ENCODE data around the gene CNOT3. TPM values are rescaled to one million over a fixed set of nuclear protein-coding genes. Genes with fewer than 3 reads are reported as not detected.

The CNOT3 gene
- total RNA-seq, 4 donors from 2014 or later = 21.6 to 30.3 (median 24.8) TPM

DNA sequence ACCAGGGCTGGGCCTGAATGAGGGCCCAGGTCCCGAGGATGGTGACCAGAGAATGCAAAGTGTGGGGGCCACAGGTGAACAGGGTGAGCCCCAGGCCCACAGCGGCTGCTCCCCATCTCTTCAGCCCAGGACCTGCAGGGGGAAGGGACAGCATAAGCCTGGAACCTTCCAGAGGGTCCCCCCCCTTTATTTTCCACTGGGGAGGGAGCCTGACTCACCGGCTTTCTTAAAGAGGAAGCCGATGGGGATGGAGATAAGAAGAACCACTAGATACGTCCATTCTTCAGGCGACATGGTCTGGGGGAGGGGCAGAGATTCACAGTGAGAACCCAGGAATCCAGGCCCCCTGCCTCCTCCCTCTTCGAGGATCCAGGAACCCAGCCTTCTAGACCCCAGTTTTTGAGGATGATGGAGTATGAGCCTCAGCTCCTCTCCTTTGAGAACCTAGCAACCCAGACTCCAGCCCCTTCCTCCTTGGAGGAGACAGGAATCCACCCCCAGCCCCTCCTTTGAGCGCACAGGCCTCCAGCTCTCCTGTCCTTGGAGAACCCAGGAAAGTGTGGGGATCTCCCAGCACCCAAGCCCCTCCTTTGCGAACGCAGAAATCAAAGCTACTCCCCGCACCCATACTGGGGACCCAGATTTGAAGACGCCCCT is 50.8 kb downstream of the CNOT3 start:
- Histone ChIP-seq H3K27me3 (no peaks in the 10 kb centered on the region), H3K4me1 (peaks cover 4 to 27% (median 20%) of the 10 kb centered on the region in 4 donors), H3K36me3 (peaks cover 0 to 17% (median 5%) of the 10 kb centered on the region in 3 donors), H3K4me3 (peak overlapping the region; percentile 68 to 90 (median 86)), H3K9me3 (no peaks in the 10 kb centered on the region), H3K27ac (peak overlapping the region; percentile 94 to 99 (median 97))
- WGBS, 2 donors = 19 to 21% methylated on average over 8 to 12 of the region's 12 CpGs
- TF ChIP-seq POLR2A (IDR thresholded peaks at IDR 0.05) = no peak
- peak in 1 of 2 donors; percentile 18 for TF ChIP-seq EP300 (IDR thresholded peaks at IDR 0.05)
- DNase-seq (ENCODE audit: low spot score in 2 of 2) = no peak

DNA sequence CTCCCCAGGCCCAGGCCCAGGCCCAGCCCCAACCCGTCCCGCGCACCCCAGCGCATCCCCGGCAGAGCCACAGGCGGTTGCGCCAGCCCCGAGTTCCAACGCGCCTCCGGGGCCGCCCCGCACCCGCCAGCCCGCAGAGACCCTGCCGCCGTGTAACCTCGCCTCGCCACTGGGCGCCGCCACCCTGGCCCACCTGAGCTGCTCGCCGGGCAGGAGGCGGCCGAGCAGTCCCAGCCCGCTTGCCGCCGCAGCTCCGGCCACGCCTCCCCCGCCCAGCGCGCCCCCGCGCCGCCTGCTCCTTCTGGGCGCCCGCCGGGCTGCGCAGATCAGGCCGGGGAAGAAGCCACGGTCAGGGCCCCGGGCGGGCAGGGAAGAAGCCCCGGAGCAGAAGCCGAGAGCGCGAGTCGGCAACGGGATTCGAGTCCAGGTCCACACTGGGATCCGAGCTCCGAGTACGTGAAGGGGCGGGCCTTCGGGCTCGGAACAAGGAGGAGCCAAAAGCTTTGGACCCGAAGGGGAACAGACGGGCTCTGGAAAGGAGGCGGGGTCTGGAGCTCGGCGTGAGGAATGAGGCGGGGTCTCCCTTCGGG is 51.7 kb downstream of the CNOT3 start, which contains the start of gene MBOAT7:
TSS of gene MBOAT7 (minus strand) at position 436 of the 590 bp plus-strand sequence. CDS start 1,072 bp downstream, outside the sequence.
- Histone ChIP-seq H3K36me3 (peaks cover 0 to 21% (median 7%) of the 10 kb centered on the region in 3 donors), H3K9me3 (no peaks in the 10 kb centered on the region), H3K27me3 (no peaks in the 10 kb centered on the region), H3K27ac (peak within 1 kb of the TSS; percentile 94 to 99 (median 97)), H3K4me1 (peaks cover 4 to 27% (median 20%) of the 10 kb centered on the region in 4 donors), H3K4me3 (peak within 1 kb of the TSS; percentile 68 to 90 (median 86))
- 0% methylated on average over 17 to 30 of the region's 64 CpGs for WGBS, 2 donors
- TF ChIP-seq EP300 (IDR thresholded peaks at IDR 0.05) = peak in 1 of 2 donors; percentile 84
- TF ChIP-seq, protein P1, sequence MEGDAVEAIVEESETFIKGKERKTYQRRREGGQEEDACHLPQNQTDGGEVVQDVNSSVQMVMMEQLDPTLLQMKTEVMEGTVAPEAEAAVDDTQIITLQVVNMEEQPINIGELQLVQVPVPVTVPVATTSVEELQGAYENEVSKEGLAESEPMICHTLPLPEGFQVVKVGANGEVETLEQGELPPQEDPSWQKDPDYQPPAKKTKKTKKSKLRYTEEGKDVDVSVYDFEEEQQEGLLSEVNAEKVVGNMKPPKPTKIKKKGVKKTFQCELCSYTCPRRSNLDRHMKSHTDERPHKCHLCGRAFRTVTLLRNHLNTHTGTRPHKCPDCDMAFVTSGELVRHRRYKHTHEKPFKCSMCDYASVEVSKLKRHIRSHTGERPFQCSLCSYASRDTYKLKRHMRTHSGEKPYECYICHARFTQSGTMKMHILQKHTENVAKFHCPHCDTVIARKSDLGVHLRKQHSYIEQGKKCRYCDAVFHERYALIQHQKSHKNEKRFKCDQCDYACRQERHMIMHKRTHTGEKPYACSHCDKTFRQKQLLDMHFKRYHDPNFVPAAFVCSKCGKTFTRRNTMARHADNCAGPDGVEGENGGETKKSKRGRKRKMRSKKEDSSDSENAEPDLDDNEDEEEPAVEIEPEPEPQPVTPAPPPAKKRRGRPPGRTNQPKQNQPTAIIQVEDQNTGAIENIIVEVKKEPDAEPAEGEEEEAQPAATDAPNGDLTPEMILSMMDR (IDR thresholded peaks at IDR 0.05) = peak in 4 of 5 experiments; percentile 22 to 59 (median 42)
- TF ChIP-seq POLR2A (IDR thresholded peaks at IDR 0.05) = peak; percentile 45 to 78
- no peak for DNase-seq (ENCODE audit: low spot score in 2 of 2)

DNA sequence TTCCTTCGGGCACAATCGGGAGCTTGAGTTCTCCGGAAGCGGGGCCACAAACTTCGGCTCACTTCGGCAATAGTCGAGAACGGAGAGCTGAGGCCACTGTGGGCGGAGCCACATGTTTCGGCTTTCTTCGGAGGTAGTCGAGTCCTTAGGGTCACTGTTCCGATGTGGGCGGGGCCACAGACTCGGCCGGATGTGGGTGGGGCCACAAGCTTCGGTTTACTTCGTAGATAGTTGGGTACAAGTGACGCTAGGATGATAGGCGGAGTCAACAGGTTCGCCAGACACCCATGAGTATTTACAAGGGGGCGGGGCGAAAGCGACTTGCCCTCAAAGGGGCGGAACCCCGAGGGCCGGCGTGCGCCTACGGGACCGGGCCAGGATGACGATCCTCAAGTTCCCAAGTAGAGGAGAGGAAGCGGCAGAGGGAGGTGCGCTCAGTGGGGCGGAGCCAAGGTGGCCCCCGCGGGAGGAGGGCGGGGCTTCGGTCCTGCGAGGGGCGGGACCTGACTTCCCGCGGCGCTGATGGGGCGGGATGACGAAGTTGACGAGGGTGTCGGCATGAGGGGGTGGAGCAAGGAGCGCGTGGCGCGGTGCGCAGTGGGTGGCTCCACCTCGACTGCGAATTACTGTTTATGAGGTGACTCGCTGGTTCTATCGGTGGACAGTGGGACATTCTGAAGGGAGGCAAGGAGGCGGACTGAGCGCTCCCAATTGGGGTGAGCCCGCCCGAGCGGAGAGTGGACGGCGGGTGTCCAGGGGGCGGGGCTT is 52.4 kb downstream of the CNOT3 start:
- no peaks in the 10 kb centered on the region for H3K9me3 ChIP-seq
- H3K36me3 ChIP-seq = peaks cover 0 to 28% (median 7%) of the 10 kb centered on the region in 3 donors
- H3K4me1 ChIP-seq = peaks cover 4 to 27% (median 20%) of the 10 kb centered on the region in 4 donors
- peak; percentile 54 to 73 for TF ChIP-seq POLR2A (IDR thresholded peaks at IDR 0.05)
- TF ChIP-seq, protein P1 (IDR thresholded peaks at IDR 0.05) = peak in 1 of 5 experiments; percentile 11
- TF ChIP-seq EP300 (IDR thresholded peaks at IDR 0.05) = peak; percentile 92 to 98
- H3K27me3 ChIP-seq = no peaks in the 10 kb centered on the region
- peak overlapping the region; percentile 94 to 99 (median 97) for H3K27ac ChIP-seq
- peak; percentile 100 for DNase-seq (ENCODE audit: low spot score in 2 of 2)
- peak overlapping the region; percentile 68 to 90 (median 86) for H3K4me3 ChIP-seq
- 0% methylated on average over 27 to 56 of the region's 65 CpGs for WGBS, 2 donors

DNA sequence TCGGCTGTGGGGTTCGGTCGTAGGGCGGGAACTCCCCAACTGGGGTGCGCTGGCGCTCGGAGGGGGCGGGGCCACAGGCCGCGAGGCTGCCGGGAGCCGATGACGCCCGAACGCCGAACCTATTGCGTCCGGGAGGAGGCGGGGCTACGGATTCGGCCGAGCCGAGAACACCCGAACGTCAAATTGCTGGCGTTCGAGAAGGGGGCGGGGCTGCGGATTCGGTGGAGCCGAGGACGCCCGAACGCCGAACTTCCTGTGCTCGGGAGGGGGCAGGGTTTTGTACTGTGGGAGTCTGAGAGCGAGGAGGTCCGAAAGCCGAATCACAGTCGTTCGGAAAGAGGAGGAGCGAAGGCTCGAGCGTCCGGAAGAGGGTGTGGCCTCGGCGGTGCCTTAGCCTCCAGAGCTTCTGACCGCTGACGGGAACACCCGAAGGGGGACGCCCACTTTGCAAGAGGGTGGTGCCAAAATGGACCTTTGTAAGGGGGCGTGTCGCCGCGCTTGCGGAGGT is 53.0 kb downstream of the CNOT3 start:
- TF ChIP-seq EP300 (IDR thresholded peaks at IDR 0.05) = peak in 1 of 2 donors; percentile 98
- TF ChIP-seq, protein P1 (IDR thresholded peaks at IDR 0.05) = no peak
- 0% methylated on average over 49 of the region's 56 CpGs for WGBS, 2 donors

More for the DNA sequence above, 53.0 kb downstream of the CNOT3 start:
- Histone ChIP-seq H3K27ac (peak overlapping the region; percentile 94 to 99 (median 97)), H3K36me3 (peaks cover 0 to 34% (median 7%) of the 10 kb centered on the region in 3 donors), H3K27me3 (no peaks in the 10 kb centered on the region), H3K4me3 (peak overlapping the region; percentile 70 to 90 (median 88)), H3K9me3 (no peaks in the 10 kb centered on the region), H3K4me1 (peaks cover 4 to 27% (median 20%) of the 10 kb centered on the region in 4 donors)
- DNase-seq (ENCODE audit: low spot score in 2 of 2) = peak; percentile 99 to 100
